Calu3 (cell line): ENCODE data around the gene AHCY. TPM values are rescaled to one million over a fixed set of nuclear protein-coding genes. Genes with fewer than 3 reads are reported as not detected.
"Not testable (repeated sequence)": the region's sequence is repeated elsewhere in the genome, so short reads cannot be mapped to it uniquely, and the experiment has no call there.

Experiments used
- BruUV-seq: library from RNA; stranded (reverse); fragments of 400-500 nt; replicated peaks from 2 replicates; lab custom pipeline; 2021; lab: Mats Ljungman, UMichigan
- CTCF ChIA-PET: fragments of 300-600 bp; sonication (Branson Sonifier 250); formaldehyde crosslinking; loops from one replicate; lab custom pipeline; 2022; ENCODE audit warnings: antibody characterized with exemption; lab: Charles Lee
- DNase-seq: peaks from one replicate; pipeline ENCODE4 v3.0.0; 2022
- H3K27ac Mint-ChIP-seq: one replicate; pipeline ENCODE4 v1.8.0; 2022; ENCODE audit warnings: mixed read lengths; ENCODE audit not compliant: unreplicated experiment
- H3K27me3 Mint-ChIP-seq: one replicate; pipeline ENCODE4 v1.8.0; 2022; ENCODE audit warnings: mixed read lengths; ENCODE audit not compliant: unreplicated experiment
- H3K36me3 Mint-ChIP-seq: one replicate; pipeline ENCODE4 v1.8.0; 2022; ENCODE audit warnings: mild to moderate bottlenecking, moderate library complexity, mixed read lengths; ENCODE audit not compliant: insufficient read depth, unreplicated experiment
- H3K4me1 Mint-ChIP-seq: one replicate; pipeline ENCODE4 v1.8.0; 2022; ENCODE audit warnings: mild to moderate bottlenecking, low read depth, mixed read lengths; ENCODE audit not compliant: unreplicated experiment
- H3K4me3 Mint-ChIP-seq: one replicate; pipeline ENCODE4 v1.8.0; 2022; ENCODE audit warnings: mild to moderate bottlenecking, low read depth, moderate library complexity, mixed read lengths; ENCODE audit not compliant: unreplicated experiment
- H3K9me3 Mint-ChIP-seq: one replicate; pipeline ENCODE4 v1.8.0; 2022; ENCODE audit warnings: low read depth, mixed read lengths; ENCODE audit not compliant: unreplicated experiment
- CTCF ChIP-seq: fragments of 200-600 bp; IDR thresholded peaks from one replicate; pipeline ENCODE4 v1.8.0; 2022; ENCODE audit warnings: antibody characterized with exemption; ENCODE audit not compliant: unreplicated experiment
- intact Hi-C: fragments of 100-400 bp; cut with micrococcal nuclease; formaldehyde crosslinking; loops from one replicate; pipeline ENCODE4 v1.10.0; 2022; ENCODE audit not compliant: unreplicated experiment
- total RNA-seq: library from RNA; stranded (reverse); gene quantifications from 2 replicates; pipeline ENCODE4 v1.2.3, GENCODE V29; 2022

The AHCY gene
- total RNA-seq, 1 experiment from 2014 or later = 179 TPM

- Mint-ChIP-seq H3K4me3 (no peak overlapping the region), H3K36me3 (no peaks in the 10 kb centered on the region), H3K27ac (no peak overlapping the region), H3K9me3 (no peaks in the 10 kb centered on the region), H3K4me1 (no peaks in the 10 kb centered on the region), H3K27me3 (no peaks in the 10 kb centered on the region)
- no TSS peak for BruUV-seq
- DNase-seq = no peak
- CTCF ChIA-PET = interaction anchor here (0.7 kb wide), 1 partner anchor 72 kb away, joined by 3 read pairs; no protein-coding TSS in a partner anchor
- intact Hi-C loops = no loop called here
- no peak for TF ChIP-seq CTCF
Observed at GRCh38 chr20:34262488-34263288, 40.5 kb downstream of the AHCY start.

- no peaks in the 10 kb centered on the region for H3K4me1 Mint-ChIP-seq
- no peak overlapping the region for H3K27ac Mint-ChIP-seq
- no peaks in the 10 kb centered on the region for H3K9me3 Mint-ChIP-seq
- no peaks in the 10 kb centered on the region for H3K27me3 Mint-ChIP-seq
- TF ChIP-seq CTCF = no peak
- CTCF ChIA-PET = interaction anchor here (0.6 kb wide), 1 partner anchor 11 kb away, joined by 3 read pairs; no protein-coding TSS in a partner anchor
- H3K36me3 Mint-ChIP-seq = no peaks in the 10 kb centered on the region
- no TSS peak for BruUV-seq
- intact Hi-C loops = no loop called here
- DNase-seq = no peak
- no peak overlapping the region for H3K4me3 Mint-ChIP-seq
Observed at GRCh38 chr20:34260208-34260942, 42.8 kb downstream of the AHCY start.

GRCh38 chr20:34256629-34257124, 46.5 kb downstream of the AHCY start:
- no peak for TF ChIP-seq CTCF
- no TSS peak for BruUV-seq
- DNase-seq = no peak
- Mint-ChIP-seq H3K9me3 (no peaks in the 10 kb centered on the region), H3K4me1 (no peaks in the 10 kb centered on the region), H3K36me3 (no peaks in the 10 kb centered on the region), H3K4me3 (no peak overlapping the region), H3K27ac (no peak overlapping the region), H3K27me3 (no peaks in the 10 kb centered on the region)
- CTCF ChIA-PET = interaction anchor here (0.6 to 1.8 kb wide), 8 partner anchors 15 to 1146 kb away, joined by 3 to 7 read pairs (median 5); no protein-coding TSS in a partner anchor
- intact Hi-C loops = loop anchor here (5.0 kb wide), 1 partner anchor 64 kb away; no protein-coding TSS in a partner anchor

GRCh38 chr20:34254979-34255378, 48.2 kb downstream of the AHCY start:
- H3K27ac Mint-ChIP-seq = no peak overlapping the region
- no peak for TF ChIP-seq CTCF
- H3K27me3 Mint-ChIP-seq = no peaks in the 10 kb centered on the region
- no peak overlapping the region for H3K4me3 Mint-ChIP-seq
- intact Hi-C loops = loop anchor here (5.0 kb wide), 1 partner anchor 63 kb away; no protein-coding TSS in a partner anchor
- CTCF ChIA-PET = interaction anchor here (0.5 to 1.7 kb wide), 5 partner anchors 17 to 268 kb away, joined by 3 to 10 read pairs (median 5); no protein-coding TSS in a partner anchor
- DNase-seq = no peak
- H3K9me3 Mint-ChIP-seq = no peaks in the 10 kb centered on the region
- no peaks in the 10 kb centered on the region for H3K4me1 Mint-ChIP-seq
- BruUV-seq = no TSS peak
- H3K36me3 Mint-ChIP-seq = no peaks in the 10 kb centered on the region

GRCh38 chr20:34252431-34253086, 50.6 kb downstream of the AHCY start:
- H3K4me3 Mint-ChIP-seq, H3K27ac Mint-ChIP-seq, H3K27me3 Mint-ChIP-seq, intact Hi-C loops, DNase-seq, H3K4me1 Mint-ChIP-seq, BruUV-seq, H3K36me3 Mint-ChIP-seq, H3K9me3 Mint-ChIP-seq, CTCF ChIA-PET: not testable (repeated sequence)
